Gastroesophageal sphincter (tissue), 3 donors: ENCODE measurements around the gene TCOF1.

Source experiments
- EP300 ChIP-seq: sonication (generic); formaldehyde crosslinking; IDR thresholded peaks from one replicate; pipeline ENCODE4 v1.6.1; 2017; ENCODE audit warnings: antibody characterized with exemption, mild to moderate bottlenecking
- POLR2A ChIP-seq, 2 donors: fragments of 450-650 bp; IDR thresholded peaks; one replicate each; pipeline ENCODE4 v1.6.1; 2017; ENCODE audit warnings: antibody characterized with exemption in 2 of 2, mild to moderate bottlenecking in 2 of 2, moderate library complexity in 1 of 2
- TF ChIP-seq, protein P1 (sequence below), 4 experiments: fragments of 200-600 bp in 2 of 4; fragments of 450-650 bp in 2 of 4; sonication (generic) in 1 of 4; IDR thresholded peaks; one replicate each; pipeline ENCODE4 v1.5.1; 2017 to 2019; ENCODE audit warnings: antibody characterized with exemption in 4 of 4, mild to moderate bottlenecking in 2 of 4, moderate library complexity in 2 of 4

DNA sequence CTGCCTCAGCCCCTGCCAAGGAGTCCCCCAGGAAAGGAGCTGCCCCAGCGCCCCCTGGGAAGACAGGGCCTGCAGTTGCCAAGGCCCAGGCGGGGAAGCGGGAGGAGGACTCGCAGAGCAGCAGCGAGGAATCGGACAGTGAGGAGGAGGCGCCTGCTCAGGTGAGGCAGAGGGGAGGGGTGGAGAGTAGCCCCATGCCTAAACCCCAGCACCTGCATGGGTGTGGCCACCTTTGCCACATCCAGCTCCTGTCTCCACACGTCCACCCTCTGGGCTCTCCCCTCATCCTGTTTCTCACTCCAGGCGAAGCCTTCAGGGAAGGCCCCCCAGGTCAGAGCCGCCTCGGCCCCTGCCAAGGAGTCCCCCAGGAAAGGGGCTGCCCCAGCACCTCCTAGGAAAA lies 17.2 kb downstream of the TCOF1 start:
- TF ChIP-seq, protein P1, sequence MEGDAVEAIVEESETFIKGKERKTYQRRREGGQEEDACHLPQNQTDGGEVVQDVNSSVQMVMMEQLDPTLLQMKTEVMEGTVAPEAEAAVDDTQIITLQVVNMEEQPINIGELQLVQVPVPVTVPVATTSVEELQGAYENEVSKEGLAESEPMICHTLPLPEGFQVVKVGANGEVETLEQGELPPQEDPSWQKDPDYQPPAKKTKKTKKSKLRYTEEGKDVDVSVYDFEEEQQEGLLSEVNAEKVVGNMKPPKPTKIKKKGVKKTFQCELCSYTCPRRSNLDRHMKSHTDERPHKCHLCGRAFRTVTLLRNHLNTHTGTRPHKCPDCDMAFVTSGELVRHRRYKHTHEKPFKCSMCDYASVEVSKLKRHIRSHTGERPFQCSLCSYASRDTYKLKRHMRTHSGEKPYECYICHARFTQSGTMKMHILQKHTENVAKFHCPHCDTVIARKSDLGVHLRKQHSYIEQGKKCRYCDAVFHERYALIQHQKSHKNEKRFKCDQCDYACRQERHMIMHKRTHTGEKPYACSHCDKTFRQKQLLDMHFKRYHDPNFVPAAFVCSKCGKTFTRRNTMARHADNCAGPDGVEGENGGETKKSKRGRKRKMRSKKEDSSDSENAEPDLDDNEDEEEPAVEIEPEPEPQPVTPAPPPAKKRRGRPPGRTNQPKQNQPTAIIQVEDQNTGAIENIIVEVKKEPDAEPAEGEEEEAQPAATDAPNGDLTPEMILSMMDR (IDR thresholded peaks at IDR 0.05): no peak
- no peak for TF ChIP-seq EP300
- no peak for TF ChIP-seq POLR2A (IDR thresholded peaks at IDR 0.05)
